Panc1 (cell line): ENCODE results near the gene STAC3.

Experiments
- POLR2AphosphoS5 ChIP-seq: IDR thresholded peaks from 2 replicates; pipeline ENCODE4 v1.6.1; 2012; ENCODE audit warnings: mild to moderate bottlenecking, low read depth, low read length, moderate library complexity
- TCF7L2 ChIP-seq: IDR thresholded peaks from 2 replicates; pipeline ENCODE4 v1.6.1; 2011; ENCODE audit warnings: mild to moderate bottlenecking, low read depth, low read length, inconsistent platforms
- TF ChIP-seq, protein P1 (sequence below), 2 experiments: IDR thresholded peaks; 2 replicates each; pipeline ENCODE4 v1.6.1; 2011 to 2012; ENCODE audit warnings: low read depth in 2 of 2, control low read depth in 1 of 2, low read length in 1 of 2, mild to moderate bottlenecking in 1 of 2, moderate library complexity in 1 of 2; ENCODE audit not compliant: insufficient read depth in 1 of 2
- TF ChIP-seq, protein P2 (sequence below): fragments of 450-650 bp; IDR thresholded peaks from 2 replicates; pipeline ENCODE4 v1.5.1; 2017; ENCODE audit warnings: mild to moderate bottlenecking

- TF ChIP-seq, protein P1, sequence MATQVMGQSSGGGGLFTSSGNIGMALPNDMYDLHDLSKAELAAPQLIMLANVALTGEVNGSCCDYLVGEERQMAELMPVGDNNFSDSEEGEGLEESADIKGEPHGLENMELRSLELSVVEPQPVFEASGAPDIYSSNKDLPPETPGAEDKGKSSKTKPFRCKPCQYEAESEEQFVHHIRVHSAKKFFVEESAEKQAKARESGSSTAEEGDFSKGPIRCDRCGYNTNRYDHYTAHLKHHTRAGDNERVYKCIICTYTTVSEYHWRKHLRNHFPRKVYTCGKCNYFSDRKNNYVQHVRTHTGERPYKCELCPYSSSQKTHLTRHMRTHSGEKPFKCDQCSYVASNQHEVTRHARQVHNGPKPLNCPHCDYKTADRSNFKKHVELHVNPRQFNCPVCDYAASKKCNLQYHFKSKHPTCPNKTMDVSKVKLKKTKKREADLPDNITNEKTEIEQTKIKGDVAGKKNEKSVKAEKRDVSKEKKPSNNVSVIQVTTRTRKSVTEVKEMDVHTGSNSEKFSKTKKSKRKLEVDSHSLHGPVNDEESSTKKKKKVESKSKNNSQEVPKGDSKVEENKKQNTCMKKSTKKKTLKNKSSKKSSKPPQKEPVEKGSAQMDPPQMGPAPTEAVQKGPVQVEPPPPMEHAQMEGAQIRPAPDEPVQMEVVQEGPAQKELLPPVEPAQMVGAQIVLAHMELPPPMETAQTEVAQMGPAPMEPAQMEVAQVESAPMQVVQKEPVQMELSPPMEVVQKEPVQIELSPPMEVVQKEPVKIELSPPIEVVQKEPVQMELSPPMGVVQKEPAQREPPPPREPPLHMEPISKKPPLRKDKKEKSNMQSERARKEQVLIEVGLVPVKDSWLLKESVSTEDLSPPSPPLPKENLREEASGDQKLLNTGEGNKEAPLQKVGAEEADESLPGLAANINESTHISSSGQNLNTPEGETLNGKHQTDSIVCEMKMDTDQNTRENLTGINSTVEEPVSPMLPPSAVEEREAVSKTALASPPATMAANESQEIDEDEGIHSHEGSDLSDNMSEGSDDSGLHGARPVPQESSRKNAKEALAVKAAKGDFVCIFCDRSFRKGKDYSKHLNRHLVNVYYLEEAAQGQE (IDR thresholded peaks at IDR 0.05; ENCODE audit: insufficient read depth in 1 of 2, low read depth in 2 of 2, low read length in 1 of 2), result no peak
- TF ChIP-seq, protein P2, sequence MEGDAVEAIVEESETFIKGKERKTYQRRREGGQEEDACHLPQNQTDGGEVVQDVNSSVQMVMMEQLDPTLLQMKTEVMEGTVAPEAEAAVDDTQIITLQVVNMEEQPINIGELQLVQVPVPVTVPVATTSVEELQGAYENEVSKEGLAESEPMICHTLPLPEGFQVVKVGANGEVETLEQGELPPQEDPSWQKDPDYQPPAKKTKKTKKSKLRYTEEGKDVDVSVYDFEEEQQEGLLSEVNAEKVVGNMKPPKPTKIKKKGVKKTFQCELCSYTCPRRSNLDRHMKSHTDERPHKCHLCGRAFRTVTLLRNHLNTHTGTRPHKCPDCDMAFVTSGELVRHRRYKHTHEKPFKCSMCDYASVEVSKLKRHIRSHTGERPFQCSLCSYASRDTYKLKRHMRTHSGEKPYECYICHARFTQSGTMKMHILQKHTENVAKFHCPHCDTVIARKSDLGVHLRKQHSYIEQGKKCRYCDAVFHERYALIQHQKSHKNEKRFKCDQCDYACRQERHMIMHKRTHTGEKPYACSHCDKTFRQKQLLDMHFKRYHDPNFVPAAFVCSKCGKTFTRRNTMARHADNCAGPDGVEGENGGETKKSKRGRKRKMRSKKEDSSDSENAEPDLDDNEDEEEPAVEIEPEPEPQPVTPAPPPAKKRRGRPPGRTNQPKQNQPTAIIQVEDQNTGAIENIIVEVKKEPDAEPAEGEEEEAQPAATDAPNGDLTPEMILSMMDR, result no peak
- no peak for TF ChIP-seq TCF7L2
- TF ChIP-seq POLR2AphosphoS5, result no peak
These were observed 28.4 kb downstream of the STAC3 start for GRCh38 chr12:57222286-57223190.
